ENCODE results near the gene ITGB2.

ITGB2 gene

GRCh38 chr21:44842721-44843445, 77.8 kb downstream of the ITGB2 start:
- no peak overlapping the region for H3K4me3 ChIP-seq (ENCODE audit: low read depth, low read length)
- no peak for TF ChIP-seq CTCF (IDR thresholded peaks at IDR 0.05; ENCODE audit: borderline replicate concordance, insufficient read depth, low read depth, low read length)

- no peak overlapping the region for H3K4me3 ChIP-seq (ENCODE audit: low read depth, low read length)
- TF ChIP-seq CTCF (IDR thresholded peaks at IDR 0.05; ENCODE audit: borderline replicate concordance, insufficient read depth, low read depth, low read length), result no peak
These were observed 78.6 kb downstream of the ITGB2 start for GRCh38 chr21:44842087-44842486.

- H3K4me3 ChIP-seq (ENCODE audit: low read depth, low read length), result no peak overlapping the region
- no peak for TF ChIP-seq CTCF (IDR thresholded peaks at IDR 0.05; ENCODE audit: borderline replicate concordance, insufficient read depth, low read depth, low read length)
These were observed 79.9 kb downstream of the ITGB2 start for GRCh38 chr21:44840771-44841170.

GRCh38 chr21:44838951-44839350, 81.7 kb downstream of the ITGB2 start:
- TF ChIP-seq CTCF (IDR thresholded peaks at IDR 0.05; ENCODE audit: borderline replicate concordance, insufficient read depth, low read depth, low read length), result no peak
- no peak overlapping the region for H3K4me3 ChIP-seq (ENCODE audit: low read depth, low read length)

- TF ChIP-seq CTCF (IDR thresholded peaks at IDR 0.05; ENCODE audit: borderline replicate concordance, insufficient read depth, low read depth, low read length), result no peak
- H3K4me3 ChIP-seq (ENCODE audit: low read depth, low read length), result no peak overlapping the region
These were observed 82.4 kb downstream of the ITGB2 start for GRCh38 chr21:44838039-44838895.

GRCh38 chr21:44837537-44837936, 83.2 kb downstream of the ITGB2 start:
- H3K4me3 ChIP-seq (ENCODE audit: low read depth, low read length), result no peak overlapping the region
- no peak for TF ChIP-seq CTCF (IDR thresholded peaks at IDR 0.05; ENCODE audit: borderline replicate concordance, insufficient read depth, low read depth, low read length)
